Hematopoietic multipotent progenitor cell treated with erythropoietin and hydrocortisone succinate and interleukin-3 and kit ligand, for 17 days (in vitro differentiated cells): ENCODE measurements around the gene CHST12.
"Not testable (repeated sequence)": the region's sequence is repeated elsewhere in the genome, so short reads cannot be mapped to it uniquely, and the experiment has no call there.

ENCODE experiments used
- DNase-seq: peaks from one replicate; pipeline ENCODE4 v3.0.0-alpha.2; 2015; ENCODE audit warnings: low spot score

CHST12 gene

GRCh38 chr7:2403014-2403717, at the start of gene CHST12:
Gene CHST12 (plus strand): TSS chr7:2403611. CDS start chr7:2432640, 29,029 bp downstream.
- DNase-seq: peak; percentile 92

GRCh38 chr7:2353936-2354185, 49.5 kb upstream of the CHST12 start:
- DNase-seq: no peak

- peak; percentile 98 for DNase-seq
Observed at GRCh38 chr7:2354186-2354938, 49.0 kb upstream of the CHST12 start, which contains the start of gene EIF3B. Gene EIF3B (plus strand): TSS chr7:2354827. CDS start chr7:2354922, 95 bp downstream.

- peak; percentile 27 for DNase-seq
Observed at GRCh38 chr7:2354939-2355704, 48.3 kb upstream of the CHST12 start.

DNA sequence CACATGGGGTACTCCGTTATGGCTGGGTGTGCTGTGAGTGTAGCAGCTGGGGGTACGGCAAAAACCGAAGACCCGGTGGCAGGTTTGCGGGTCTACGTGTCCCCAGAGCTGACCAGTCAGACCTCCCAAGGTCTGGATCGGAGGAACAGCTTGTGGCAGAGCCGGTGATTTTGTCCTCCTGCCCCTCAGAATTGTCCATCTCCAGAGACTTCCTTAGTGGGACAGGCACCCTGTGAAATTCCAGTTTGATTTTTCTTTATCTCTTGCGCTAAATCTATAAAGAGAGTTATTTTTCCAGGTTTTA, 47.8 kb upstream of the CHST12 start:
- DNase-seq: no peak

GRCh38 chr7:2357165-2357564, 46.2 kb upstream of the CHST12 start:
- peak; percentile 7 for DNase-seq

GRCh38 chr7:2357571-2357970, 45.8 kb upstream of the CHST12 start:
- no peak for DNase-seq

DNA sequence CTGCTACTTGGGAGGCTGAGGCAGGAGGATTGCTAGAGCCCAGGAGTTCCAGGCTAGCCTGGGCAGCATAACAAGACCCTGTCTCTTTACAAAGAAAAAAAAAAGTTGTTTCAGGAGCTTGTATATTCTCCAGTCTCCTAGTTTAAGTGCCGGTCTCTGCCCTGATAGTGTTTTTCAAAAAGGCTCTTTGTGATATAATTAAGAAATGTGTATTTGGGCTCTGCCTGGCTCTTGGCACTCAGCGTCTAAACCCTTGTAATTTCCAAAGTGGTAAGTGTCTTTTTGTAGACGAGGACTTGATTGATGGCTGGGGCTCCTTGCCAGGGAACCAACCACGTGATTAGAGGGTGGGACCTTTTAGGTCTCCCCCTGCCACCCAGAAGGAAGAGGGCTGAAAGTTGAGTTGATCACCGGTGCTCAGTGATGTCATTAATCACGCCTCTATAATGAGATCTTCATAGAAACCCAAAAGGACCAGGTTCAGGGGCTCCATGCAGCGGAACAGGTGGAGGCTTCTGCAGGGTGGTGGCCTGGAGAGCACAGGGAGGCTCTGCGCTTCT, 44.4 kb upstream of the CHST12 start:
- peak; percentile 29 for DNase-seq

- DNase-seq: no peak
Observed at GRCh38 chr7:2359610-2360009, 43.8 kb upstream of the CHST12 start.

- peak; percentile 73 for DNase-seq
Observed at GRCh38 chr7:2360796-2361195, 42.6 kb upstream of the CHST12 start.

GRCh38 chr7:2362385-2363088, 40.9 kb upstream of the CHST12 start:
- DNase-seq: no peak

DNA sequence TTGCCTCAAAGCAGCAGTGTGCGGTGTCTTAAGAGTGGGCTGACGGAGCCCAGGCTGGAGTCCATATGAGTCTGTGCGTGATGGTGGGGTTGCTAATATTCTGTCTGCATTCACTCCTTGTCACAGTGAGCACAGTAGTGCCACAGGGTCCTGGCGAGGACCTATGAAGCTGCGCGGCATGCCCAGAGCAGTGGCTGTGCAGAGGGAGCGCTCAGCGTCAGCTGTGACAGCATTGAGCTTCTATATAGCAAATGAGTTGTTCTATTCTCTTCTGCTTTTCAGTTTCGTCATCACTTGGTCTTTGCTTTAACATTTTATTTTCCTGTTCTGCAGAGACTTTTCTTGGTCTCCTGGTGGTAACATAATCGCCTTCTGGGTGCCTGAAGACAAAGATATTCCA, 34.3 kb upstream of the CHST12 start:
- no peak for DNase-seq

DNA sequence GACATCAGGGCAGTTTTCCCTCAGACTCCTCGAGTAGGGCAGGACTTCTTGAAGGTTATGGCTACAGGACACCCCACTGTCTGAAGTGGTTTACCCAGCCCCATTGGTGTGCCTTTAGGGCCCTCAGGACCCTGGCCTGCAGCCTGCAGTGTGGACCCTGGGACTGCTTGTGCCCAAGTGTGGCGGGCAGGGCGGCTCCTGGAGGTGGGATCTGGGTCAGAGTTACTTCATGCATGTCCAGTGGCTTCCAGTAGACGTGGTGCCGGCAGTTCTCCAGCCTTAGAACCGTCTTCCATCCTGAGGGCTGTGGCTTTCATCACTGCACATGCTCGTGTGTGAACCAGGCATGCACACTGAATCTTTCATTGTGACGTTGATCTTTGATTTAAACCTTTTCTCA, 32.1 kb upstream of the CHST12 start:
- no peak for DNase-seq

DNA sequence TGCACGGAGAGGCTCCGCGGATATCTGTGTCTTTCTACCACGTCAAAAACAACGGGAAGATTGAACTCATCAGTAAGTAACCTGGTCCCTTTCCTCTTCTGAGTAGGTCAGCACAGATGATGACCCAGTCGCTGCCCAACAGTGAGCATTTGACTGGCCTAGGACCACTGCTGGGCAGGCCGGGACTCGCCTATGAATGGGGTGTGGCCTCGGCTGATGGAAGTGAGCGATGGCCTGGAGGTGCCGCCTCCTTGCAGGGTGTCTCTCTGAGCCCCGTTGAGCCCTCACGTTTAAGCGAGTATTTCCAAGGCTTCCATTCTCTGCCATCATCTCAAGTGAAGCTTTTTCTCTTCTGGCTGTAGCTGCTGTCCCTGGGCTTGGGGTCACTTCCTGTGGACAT, 30.7 kb upstream of the CHST12 start:
- DNase-seq: no peak

GRCh38 chr7:2373124-2373556, 30.3 kb upstream of the CHST12 start:
- no peak for DNase-seq

- no peak for DNase-seq
Observed at GRCh38 chr7:2373646-2374045, 29.8 kb upstream of the CHST12 start.

GRCh38 chr7:2374401-2374800, 29.0 kb upstream of the CHST12 start:
- no peak for DNase-seq

DNA sequence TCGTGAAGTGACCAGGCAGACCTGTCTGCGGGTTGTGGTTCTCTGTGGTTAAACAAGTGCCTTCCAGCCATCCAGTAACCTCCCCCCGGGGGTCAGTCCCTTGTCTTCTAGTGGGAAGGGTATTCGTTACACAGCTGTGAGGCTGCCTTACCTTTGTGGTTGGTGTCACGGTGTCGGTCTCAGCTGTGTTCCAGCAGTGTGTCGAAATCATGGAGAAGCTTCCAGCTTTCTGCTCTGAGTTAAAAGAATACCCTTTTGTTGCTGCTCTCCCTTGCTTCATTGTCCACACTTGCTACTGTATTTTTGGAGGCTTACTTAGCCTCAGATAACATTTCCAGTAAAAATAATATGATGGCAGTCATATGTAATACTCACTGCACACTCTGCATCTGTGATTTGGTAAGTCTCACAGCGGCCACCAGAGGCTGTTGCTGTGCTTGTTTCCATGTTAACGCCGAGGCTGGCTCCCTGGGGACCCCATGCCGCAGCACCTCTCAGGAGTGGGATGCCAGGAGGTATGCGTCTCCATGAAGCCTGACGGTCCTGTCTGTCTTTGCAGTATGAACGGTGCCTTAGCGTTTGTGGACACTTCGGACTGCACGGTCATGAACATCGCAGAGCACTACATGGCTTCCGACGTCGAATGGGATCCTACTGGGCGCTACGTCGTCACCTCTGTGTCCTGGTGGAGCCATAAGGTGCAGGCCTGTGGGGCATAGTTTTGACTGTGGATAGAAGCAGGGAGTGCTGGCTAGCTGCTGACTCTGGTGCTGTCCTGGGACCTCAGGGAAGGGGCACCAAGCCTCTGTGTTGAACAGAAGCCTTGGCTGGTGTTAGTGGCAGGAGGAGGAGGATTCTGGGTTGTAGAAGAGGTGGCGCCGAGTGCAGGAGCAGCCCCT, 28.3 kb upstream of the CHST12 start:
- DNase-seq: no peak

GRCh38 chr7:2376351-2377154, 26.9 kb upstream of the CHST12 start:
- no peak for DNase-seq

- DNase-seq: not testable (repeated sequence)
Observed at GRCh38 chr7:2377492-2377891, 25.9 kb upstream of the CHST12 start.
